GM19328 (cell line): ENCODE data around the gene RASA2.
A peak's percentile ranks its signal among the peaks of the same experiment; 100 is the strongest.
"Not testable (repeated sequence)": the region's sequence is repeated elsewhere in the genome, so short reads cannot be mapped to it uniquely, and the experiment has no call there.

Experiments used
- ATAC-seq: cut with Tn5 transposase; IDR thresholded peaks from one replicate; pipeline ENCODE4 v1.9.1; 2021; ENCODE audit warnings: mild to moderate bottlenecking, moderate library complexity; ENCODE audit not compliant: unreplicated experiment

Gene RASA2

DNA sequence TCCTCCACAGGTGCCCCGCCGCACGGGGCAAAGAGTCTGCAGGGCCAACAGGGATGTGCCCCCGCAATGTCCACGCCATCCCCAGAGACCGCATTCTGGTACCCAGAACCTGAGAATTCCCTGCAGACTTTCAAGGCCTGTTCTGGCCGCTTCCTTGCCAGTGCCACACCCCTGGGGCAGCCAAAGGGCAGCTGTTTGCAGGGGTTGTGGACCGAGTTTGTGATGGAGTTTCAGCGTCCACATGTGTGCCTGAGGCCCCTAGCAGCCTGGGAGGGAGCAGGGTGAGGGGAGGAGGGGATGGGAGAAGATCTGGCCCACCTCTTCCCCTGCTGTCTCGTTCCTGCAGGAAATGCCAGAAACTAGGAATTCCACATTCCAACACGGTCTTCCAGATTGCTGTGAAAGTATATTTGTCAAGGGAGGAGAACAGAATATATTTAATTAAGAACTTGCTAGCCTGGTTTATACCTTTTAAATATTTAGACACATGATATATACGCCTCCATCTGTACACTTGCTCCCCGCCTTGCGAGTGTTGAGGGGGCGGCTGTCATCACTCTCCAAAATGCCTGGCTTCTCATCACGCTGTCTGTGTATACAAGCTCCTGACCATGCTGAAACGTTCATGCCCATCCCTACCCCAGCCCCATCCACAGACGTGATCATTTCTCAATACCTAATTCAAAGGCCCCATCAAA, 31.1 kb upstream of the RASA2 start:
- no peak for ATAC-seq

DNA sequence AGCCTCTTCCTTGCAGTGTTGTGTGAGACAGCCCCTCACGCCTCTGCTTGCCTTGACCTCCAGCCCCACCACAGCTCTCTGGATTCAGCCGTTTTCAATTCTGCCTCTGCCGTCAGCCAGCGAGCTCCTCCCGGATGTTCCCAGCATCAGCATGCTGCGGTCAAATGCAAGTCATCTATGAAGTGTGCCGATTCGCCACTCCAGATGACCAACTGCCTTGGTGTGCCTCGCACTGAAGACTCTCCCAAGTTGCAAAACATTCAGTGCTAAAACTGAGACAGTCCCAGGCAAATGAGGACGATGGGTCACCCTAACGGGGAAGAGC, 30.6 kb upstream of the RASA2 start:
- ATAC-seq = no peak

DNA sequence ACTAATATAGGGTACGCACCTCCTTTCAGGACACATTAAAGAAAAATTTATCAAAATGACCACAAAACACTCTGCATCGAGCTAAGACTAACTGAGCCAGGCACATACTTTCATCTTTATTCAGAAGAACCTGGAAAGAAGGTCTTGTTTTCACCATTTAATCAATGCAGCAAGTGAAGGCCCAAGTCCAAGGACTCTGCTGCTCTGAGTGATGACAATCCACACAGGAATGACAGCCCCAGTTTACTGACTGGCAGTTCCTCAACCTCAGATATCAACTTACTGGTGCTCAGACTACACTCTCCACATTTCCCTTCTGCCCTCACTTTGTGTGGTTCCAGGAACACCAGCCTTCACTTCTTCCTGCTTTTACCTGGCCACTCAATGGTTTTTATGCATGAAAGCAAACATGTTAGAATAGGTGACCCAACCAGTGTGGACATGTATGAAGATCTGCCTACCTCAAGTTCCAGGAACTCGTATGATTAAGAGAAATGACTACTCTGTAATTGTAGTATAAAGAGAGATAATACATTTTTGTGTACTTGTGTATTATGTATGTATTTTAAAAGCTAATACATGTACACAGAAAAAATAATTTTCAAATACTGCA, 29.1 kb upstream of the RASA2 start:
- no peak for ATAC-seq

DNA sequence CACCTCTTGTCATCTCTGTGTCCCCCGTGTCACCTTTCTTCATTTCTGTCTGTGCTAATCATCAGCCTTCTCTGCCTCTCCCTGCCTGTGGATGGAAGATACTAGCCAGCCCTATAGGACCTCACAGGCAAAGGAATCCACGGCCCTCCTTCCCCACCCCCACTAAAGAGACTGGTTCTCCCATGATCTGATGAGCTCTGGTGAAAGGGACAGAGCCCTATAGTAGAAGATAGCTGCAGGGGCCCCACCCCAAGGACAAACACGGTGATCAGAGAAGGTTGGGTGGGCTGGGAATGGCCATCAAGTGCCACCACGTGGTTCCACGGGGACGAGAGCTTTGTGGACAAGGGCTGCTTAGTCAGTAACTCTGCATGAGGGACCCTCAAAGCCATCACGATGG, 27.8 kb upstream of the RASA2 start:
- no peak for ATAC-seq

DNA sequence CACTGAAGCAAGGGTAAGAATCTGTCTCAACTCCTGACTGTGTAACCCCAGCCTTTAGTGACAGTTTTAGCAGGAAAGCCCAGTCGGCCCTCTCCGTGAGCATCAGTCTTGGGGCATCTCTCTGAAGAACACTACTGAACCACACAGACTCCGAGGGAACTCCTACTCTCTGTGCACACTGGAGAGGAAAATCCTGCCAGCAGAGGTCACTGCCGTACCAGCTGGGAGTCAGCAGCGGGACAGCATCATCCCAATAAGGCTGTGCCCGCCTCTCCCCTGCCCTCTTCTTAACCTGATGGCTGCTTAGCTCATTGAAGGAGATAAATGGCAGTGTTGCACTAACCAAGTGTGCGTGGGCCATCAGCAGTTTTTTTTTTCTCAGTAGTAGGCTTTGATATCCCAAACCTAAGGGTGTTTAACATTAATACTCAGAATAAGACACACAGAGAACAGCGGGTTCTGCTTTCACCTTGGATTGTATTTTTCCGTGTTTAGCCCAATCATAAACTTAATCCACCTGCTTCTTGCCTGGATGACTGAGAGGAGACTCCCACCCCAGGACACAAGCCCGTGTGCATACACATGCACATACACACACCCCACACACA, 26.6 kb upstream of the RASA2 start:
- peak; percentile 82 for ATAC-seq

DNA sequence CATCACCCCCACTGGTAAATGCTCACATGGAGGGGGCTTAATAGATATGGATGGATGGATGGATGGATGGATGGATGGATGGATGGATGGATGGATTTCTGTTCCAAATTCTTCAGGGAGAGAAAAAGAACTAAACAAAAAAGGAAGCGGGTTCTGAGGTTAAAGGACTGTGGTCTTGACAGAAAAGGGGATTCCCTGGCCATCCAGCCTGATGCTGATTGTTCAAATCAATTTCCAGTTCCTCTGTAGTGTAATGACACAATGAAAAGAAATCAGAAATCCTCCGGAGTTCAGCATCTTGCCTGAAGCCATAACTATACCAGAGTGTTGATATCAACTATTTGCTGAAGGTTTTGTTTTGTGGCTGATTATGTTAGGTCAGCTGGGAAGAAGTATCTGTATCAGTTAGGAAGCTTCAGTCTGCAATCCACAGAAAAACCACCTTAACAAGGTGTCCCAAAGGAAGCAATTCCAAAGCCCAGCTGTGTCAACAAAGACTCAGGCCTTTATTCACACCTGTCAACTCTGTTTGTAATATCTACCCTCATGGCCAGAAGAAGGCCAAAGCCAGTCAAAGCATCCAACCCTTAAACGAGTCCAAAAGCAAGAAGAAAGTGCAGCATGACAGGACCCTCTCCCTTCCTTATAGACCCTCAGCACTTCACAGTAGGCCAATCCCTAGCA, 24.5 kb upstream of the RASA2 start:
- ATAC-seq = no peak

DNA sequence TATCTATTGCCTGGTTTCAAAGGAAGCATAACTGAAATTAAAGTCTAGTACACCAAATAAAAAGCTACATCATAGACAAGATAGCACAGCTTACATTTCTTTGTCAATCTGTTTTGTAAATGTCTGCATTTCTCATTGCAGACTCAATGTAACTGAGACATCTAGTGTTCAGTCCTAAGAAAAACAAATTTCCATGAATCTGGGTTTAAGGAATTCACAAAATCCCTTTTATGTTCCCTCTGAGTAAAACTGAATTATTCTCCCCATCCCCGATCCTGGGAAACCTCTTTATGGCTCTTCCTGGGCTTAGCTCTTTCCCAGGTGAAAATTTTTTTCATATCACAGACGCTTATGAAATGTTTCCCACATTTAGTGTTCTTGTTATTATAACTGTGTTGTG, 21.6 kb upstream of the RASA2 start:
- no peak for ATAC-seq

DNA sequence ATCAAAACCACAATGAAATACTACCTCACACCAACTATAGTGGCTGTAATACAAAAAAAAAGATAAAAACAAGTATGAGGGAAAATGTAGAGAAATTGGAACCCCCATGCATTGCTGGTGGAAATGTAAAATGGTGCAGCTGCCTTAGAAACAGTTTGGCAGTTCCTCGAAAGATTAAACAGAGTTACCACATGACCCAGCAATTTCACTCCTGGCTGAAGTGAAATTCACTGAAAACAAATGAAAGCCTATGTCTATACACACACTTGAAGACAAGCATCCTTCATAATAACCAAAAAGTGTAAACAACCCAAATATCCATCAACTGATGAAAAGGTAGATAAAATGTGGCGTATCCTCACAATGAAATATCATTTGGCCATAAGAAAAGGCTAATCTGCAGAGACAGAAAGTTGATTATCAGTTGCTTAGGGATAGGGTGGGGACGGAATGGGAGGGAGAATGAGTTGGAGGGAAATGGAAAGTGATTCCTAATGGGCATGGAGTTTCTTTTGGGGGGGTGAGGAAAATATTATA, 20.1 kb upstream of the RASA2 start:
- ATAC-seq = no peak

DNA sequence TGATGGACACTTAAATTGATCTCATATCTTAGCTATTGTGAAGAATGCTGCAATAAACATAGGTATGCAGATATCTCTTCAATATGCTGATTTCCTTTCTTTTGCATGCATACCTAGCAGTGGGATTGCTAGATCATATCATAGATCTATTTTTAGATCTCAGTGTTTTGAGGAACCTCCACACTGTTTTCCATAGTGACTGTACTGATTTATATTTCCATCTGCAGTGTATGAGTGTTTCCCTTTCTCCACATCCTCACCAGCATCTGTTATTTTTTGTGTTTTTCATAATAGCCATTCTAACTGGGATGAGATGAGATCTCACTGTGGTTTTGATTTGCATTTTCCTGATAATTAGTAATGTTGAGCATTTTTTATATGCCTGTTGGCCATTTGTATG, 17.1 kb upstream of the RASA2 start:
- ATAC-seq = no peak

DNA sequence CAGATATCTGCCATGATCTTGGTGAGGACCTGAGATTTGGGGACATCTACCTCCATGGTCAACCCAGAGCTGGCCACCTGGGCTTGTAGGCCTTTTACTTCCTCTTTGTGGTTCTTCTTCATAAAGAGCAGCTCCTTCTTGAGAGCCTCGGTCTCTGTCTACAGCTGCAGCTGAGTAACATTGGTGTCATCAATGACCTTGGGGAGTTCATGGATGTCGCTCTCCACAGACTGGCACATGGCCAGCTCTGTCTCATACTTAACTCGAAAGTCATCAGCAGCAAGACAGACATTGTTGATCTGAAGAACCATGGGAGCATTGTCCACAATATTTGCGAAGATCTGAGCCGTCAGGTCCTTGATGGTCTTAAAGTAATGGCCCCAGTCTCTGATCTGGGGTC, 15.7 kb upstream of the RASA2 start:
- no peak for ATAC-seq

DNA sequence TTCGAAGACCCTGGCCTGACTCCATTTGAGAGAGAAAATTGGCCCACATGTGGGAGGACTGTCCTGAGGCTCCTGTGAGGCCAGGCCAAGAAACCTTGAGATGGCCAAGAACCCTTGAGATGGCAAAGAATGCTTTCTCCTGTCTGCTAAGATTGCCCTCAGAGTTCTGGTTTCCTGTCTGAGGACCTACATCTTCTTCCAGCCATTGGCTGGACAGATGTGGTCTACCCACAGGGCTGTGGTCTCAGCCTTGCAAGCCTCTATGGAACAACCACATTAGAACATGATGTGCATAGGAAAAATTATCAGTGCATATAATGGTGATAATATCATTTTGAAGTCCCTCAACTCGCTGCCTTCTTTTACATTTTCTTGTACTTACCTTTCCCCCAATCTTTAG, 10.8 kb upstream of the RASA2 start:
- no peak for ATAC-seq

DNA sequence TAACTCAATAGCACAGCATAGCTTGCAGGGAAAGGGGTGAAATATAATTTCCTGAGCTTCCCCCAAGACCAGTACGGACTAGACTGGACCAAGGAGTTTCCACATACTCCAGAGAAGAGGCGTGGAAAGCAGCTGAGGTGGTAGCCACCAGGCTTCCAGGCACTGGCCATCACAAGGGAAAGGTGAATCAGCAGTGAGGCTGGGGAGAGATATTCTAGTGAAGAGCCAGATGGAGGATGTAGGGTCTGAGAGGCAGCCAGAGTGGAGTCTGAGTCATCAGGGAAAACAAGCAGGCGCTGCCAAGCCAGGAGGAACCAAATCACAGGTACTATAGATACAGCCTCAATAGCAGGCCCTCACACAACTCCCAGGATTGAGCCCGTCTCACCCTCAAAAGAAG, 9.6 kb upstream of the RASA2 start:
- no peak for ATAC-seq

DNA sequence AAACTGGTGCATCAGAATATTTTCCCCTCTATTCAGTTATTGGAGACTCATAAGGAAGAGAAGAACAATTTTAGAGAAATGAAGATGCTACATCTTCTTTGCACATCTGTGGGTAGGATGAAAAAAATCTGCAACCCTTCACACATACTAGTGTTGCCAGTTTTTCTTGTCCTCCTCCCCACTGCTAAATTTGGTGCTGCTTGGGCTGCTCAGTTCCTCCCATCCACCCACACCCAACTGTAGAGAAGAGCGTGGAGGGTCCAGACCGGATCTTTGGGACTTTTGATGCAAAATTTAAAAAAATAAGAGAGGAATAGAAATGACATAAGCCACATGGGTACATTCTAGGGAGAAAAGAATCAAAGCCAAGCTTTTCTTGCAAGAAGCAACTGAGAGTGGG, 8.7 kb upstream of the RASA2 start:
- no peak for ATAC-seq

DNA sequence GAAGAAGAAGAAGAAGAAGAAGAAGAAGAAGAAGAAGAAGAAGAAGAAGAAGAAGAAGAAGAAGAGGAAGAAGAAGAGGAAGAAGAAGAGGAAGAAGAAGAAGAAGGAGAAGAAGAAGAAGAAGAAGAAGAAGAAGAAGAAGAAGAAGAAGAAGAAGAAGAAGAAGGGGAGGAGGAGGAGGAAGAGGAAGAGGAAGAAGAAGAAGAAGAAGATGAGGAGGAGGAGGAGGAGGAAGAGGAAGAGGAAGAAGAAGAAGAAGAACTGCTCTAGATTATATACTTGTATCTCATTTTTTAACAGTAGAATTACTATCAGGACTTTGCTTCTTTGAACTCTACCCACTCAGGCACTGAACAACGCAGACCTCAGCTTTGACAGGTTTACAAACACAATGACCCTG, 8.0 kb upstream of the RASA2 start:
- not testable (repeated sequence) for ATAC-seq

DNA sequence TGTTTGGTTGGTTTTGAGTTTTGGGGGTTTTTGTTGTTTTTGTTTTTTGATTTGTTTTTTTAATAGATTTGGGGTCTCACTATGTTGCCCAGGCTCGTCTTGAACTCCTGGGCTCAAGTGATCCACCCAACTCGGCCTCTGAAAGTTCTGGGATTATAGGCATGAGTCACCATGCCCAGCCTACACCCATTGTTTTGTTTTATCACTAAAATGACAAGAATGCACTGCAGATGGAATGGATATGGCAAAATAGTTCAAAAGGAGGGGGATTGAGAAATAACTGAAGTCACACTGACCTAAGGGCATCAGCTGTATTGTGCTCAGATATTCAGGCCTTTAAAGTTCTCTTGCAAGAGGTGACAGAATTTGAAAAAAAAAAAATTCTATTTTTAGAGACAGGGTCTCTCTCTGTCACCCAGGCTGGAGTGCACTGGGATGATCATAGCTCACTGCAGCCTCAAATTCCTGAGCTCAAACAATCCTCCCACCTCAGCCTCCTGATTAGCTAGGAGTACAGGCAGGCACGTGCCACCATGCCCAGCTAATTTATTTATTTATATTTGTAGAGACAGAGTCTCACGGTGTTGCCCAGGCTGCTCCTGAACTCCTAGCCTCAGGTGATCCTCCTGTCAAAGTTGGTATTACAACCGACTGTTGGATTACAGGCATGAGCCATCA, 4.4 kb upstream of the RASA2 start:
- ATAC-seq = no peak

DNA sequence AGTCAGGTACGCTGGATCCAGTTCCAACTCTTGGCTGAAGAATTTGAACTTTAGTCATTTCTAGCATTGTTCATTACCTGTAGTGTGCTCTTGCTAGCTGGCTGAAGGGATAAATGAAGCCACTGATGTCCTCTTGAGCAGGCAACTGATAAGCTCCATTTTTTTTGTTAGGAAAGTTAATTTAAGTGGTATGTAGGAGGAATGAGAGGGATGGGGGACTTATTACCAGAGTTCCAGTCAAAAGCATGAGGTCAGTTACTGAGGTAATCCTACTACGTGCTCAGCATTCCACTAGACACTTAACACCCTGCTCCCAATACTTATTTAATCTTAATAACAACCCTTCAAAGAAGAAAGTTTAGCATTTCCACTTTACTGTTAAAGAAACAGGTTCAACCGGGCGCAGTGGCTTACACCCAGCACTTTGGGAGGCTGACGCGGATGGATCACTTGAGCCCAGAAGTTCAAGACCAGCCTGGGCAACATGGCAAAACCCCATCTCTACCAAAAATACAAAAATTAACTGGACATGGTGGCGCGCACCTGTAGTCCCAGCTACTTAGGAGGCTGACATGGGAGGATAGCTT, 2.0 kb upstream of the RASA2 start:
- ATAC-seq = no peak

DNA sequence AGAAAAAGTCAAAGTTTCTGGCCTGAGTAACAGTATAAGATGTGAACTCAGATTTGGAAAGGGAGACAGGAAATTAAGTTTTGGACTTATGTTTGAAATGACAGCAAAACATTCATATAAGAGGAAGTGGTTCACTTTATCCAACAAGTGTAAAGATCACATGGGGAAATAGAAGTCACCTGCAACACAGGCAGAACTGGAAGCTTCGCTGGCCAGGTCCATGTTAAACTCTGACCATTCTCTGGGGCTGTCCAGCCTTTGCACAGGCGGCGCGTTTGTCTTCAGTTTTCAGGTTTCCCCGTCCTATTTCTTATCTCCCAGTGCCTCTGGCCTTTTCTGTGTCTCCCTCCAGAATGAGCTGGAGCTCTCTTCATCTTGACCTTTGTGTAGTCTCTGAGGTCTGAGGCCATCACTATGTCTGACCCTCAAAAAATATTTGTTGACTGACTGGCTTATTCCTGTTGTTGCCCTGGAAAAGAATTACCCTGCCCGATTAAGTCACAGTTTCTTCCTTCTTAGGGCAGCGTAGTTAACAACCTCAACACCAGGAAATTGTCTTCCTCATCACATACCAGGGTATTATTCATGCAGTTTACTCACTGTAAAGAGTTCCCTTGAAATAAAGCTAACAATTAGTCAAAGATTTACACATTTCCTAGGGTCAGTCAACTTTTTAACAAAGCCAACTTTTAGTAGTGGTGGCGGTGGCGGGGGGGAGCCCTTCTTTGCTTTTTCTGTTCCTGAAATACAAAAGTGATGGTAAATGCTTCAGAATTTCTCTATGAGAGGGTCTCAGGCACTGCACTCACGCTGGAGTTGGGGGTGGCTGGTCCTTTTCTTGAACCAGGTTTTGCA, 959 bp upstream of the RASA2 start:
- no peak for ATAC-seq

DNA sequence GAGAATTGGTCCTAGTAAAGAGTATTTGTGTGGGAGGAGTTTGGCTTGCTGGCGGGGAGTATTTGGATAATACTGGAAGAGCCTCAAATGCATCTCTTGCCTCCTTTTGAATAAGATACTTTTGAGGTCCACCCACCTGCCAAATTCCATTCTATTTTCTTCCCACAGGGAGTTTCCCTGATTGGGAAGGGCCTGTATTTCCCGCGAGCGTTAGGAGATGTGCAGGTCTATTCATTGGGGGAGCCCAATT, 406 bp upstream of the RASA2 start:
- no peak for ATAC-seq

DNA sequence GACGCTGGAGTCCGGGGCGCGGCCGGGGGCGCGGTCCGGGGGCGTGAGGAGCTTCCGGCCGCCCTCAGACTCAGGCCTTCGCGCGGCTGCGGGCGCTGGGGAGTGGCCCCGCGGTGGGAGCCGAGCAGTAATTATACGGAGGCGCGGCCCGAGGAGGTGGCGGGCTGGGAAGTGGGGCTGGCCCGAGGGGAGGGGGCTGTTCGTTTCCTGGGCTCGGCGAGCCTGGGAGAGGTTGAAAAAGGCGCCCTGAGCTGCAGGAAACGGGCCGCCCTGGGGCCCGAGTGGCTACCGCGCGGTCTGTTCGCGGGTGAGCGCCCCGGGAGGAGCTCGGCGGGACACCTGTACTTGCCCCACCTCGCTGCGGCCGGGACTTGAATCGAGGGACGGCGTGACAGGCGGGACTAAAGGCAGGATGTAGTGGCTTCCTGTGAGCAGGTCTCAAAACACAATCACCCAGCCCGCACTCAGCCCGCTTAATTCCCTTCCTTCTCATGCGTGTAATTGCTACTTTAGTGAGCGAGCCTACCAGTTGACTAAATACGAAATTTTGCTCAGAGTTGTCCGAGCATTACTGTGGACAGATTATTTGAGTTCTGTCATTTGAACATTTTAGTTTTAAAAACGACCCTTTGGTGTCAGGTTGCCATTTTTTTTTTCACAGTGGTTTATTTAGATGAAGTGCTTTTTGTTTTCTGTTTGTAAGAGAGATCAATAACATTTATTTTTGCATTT, 860 bp downstream of the RASA2 start:
- ATAC-seq = peak; percentile 63

DNA sequence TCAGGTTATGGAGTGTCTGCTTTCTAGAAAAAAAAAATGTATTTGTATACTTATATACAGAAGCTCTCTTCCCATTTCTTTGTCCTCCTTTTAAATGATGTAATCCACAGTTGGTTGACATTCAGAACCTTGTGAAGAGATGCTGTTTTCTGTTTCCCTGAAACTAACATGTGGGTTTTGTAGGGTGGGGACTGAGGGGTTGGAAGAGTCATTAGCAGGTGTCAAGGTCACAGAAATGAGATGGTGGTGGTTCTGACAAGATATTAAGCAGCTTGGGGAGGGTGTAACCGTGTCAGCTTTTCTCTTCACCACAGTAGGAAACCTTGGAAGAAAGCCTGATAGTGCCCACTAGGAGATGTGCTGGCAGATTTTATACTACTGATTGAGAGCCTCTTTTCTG, 2.4 kb downstream of the RASA2 start:
- ATAC-seq = no peak
